SK-N-SH (cell line): ENCODE measurements around the gene DNASE1L2. TPM values are rescaled to one million over a fixed set of nuclear protein-coding genes. Genes with fewer than 3 reads are reported as not detected.

Experiments used
- CTCF ChIA-PET: fragments of 300-600, 350-600 bp; formaldehyde crosslinking; extraction: SDS; loops from one replicate; lab custom pipeline; 2021; lab: Yijun Ruan, JAX
- POLR2A ChIA-PET: fragments of 350-600 bp; sonication (Branson Sonifier 250); formaldehyde crosslinking; extraction: SDS; loops from one replicate; lab custom pipeline; 2020; ENCODE audit warnings: antibody characterized with exemption, inconsistent platforms; lab: Yijun Ruan, JAX
- DNase-seq: peaks from one replicate; pipeline ENCODE4 v3.0.0; 2012
- H2AFZ ChIP-seq: fragments of 200-600 bp; sonication (generic); 2 replicates; pipeline ENCODE4 v1.8.1; 2016; ENCODE audit warnings: antibody characterized with exemption, mild to moderate bottlenecking, low read depth
- H3F3A ChIP-seq: fragments of 200-600 bp; sonication (generic); replicated peaks from 2 replicates; pipeline ENCODE3; 2016; ENCODE audit warnings: antibody characterized with exemption, mild to moderate bottlenecking; ENCODE audit not compliant: insufficient read depth
- H3K27ac ChIP-seq, 2 experiments: fragments of 200-500 bp in 1 of 2; fragments of 200-600 bp in 1 of 2; sonication (Bioruptor generic) in 1 of 2; sonication (generic), shearing (Covaris generic) in 1 of 2; 2 replicates each; pipeline versions ENCODE4 v1.5.1 to v1.6.1; 2014 to 2016; ENCODE audit warnings: low read depth in 2 of 2, inconsistent platforms in 1 of 2, low read length in 1 of 2, mild to moderate bottlenecking in 1 of 2, mixed read lengths in 1 of 2
- H3K27me3 ChIP-seq: fragments of 200-600 bp; sonication (generic), shearing (Covaris generic); 2 replicates; pipeline ENCODE4 v1.6.1; 2016; ENCODE audit warnings: mixed run types; ENCODE audit not compliant: insufficient read depth
- H3K36me3 ChIP-seq, 2 experiments: fragments of 200-500 bp in 1 of 2; fragments of 200-600 bp in 1 of 2; sonication (Bioruptor generic) in 1 of 2; sonication (generic) in 1 of 2; replicated peaks in 1 of 2; 2 replicates each; pipeline versions ENCODE3 to v1.5.1; 2014 to 2016; ENCODE audit warnings: low read length in 1 of 2, mild to moderate bottlenecking in 1 of 2; ENCODE audit not compliant: insufficient read depth in 2 of 2, control insufficient read depth in 1 of 2
- H3K4me1 ChIP-seq, 2 experiments: fragments of 200-500 bp in 1 of 2; fragments of 200-600 bp in 1 of 2; sonication (Bioruptor generic) in 1 of 2; sonication (generic), shearing (Covaris generic) in 1 of 2; 2 replicates each; pipeline versions ENCODE4 v1.5.1 to v1.6.1; 2014 to 2016; ENCODE audit warnings: low read depth in 1 of 2, low read length in 1 of 2, mixed run types in 1 of 2; ENCODE audit not compliant: insufficient read depth in 2 of 2, control insufficient read depth in 1 of 2
- H3K4me2 ChIP-seq: fragments of 200-600 bp; sonication (generic), shearing (Covaris generic); 2 replicates; pipeline ENCODE4 v1.6.1; 2017; ENCODE audit warnings: mixed run types
- H3K4me3 ChIP-seq, 2 experiments: fragments of 200-500 bp in 1 of 2; fragments of 200-600 bp in 1 of 2; sonication (Bioruptor generic) in 1 of 2; sonication (generic), shearing (Covaris generic) in 1 of 2; 2 replicates each; pipeline versions ENCODE4 v1.5.1 to v1.8.1; 2014 to 2016; ENCODE audit warnings: low read depth in 2 of 2, inconsistent platforms in 1 of 2, low read length in 1 of 2, mild to moderate bottlenecking in 1 of 2, mixed read lengths in 1 of 2, moderate library complexity in 1 of 2
- H3K79me2 ChIP-seq: fragments of 200-600 bp; sonication (generic); 2 replicates; pipeline ENCODE4 v1.8.1; 2017; ENCODE audit warnings: mild to moderate bottlenecking; ENCODE audit not compliant: insufficient read depth
- H3K9ac ChIP-seq: fragments of 200-600 bp; sonication (generic); 2 replicates; pipeline ENCODE4 v1.6.1; 2017; ENCODE audit warnings: mixed run types
- H3K9me2 ChIP-seq: fragments of 200-600 bp; sonication (generic); 2 replicates; pipeline ENCODE4 v1.6.1; 2017; ENCODE audit warnings: mixed run types
- H3K9me3 ChIP-seq: fragments of 200-600 bp; sonication (generic); 2 replicates; pipeline ENCODE4 v1.6.1; 2017; ENCODE audit warnings: mixed run types, mild to moderate bottlenecking, moderate library complexity
- H4K20me1 ChIP-seq: fragments of 200-600 bp; sonication (generic); 2 replicates; pipeline ENCODE4 v1.6.1; 2017; ENCODE audit warnings: mild to moderate bottlenecking, mixed run types; ENCODE audit not compliant: insufficient read depth
- ELF1 ChIP-seq: IDR thresholded peaks from 2 replicates; pipeline ENCODE4 v1.4.0; 2012
- EP300 ChIP-seq, 2 experiments: IDR thresholded peaks; 2 replicates each; pipeline versions ENCODE4 v1.4.0 to v1.6.1; 2012; ENCODE audit warnings: borderline replicate concordance in 1 of 2, low read depth in 1 of 2, low read length in 1 of 2
- FOSL2 ChIP-seq: IDR thresholded peaks from 2 replicates; pipeline ENCODE4 v1.4.0; 2012; ENCODE audit warnings: low read depth, mild to moderate bottlenecking, moderate library complexity, borderline replicate concordance
- FOXM1 ChIP-seq: IDR thresholded peaks from 2 replicates; pipeline ENCODE4 v1.4.0; 2012; ENCODE audit warnings: low read depth, mild to moderate bottlenecking
- GABPA ChIP-seq: IDR thresholded peaks from 2 replicates; pipeline ENCODE4 v1.4.0; 2012; ENCODE audit warnings: low read depth, mild to moderate bottlenecking
- IRF3 ChIP-seq: fragments of 150-350 bp; IDR thresholded peaks from 2 replicates; pipeline ENCODE4 v1.6.1; 2016; ENCODE audit warnings: mild to moderate bottlenecking, low read depth, low read length
- JUND ChIP-seq: IDR thresholded peaks from 2 replicates; pipeline ENCODE4 v1.4.0; 2012
- MXI1 ChIP-seq: IDR thresholded peaks from 2 replicates; pipeline ENCODE4 v1.6.1; 2012; ENCODE audit warnings: mild to moderate bottlenecking, low read depth, low read length, improper control_type of control experiment
- NFIC ChIP-seq: IDR thresholded peaks from 2 replicates; pipeline ENCODE4 v1.4.0; 2012; ENCODE audit warnings: borderline replicate concordance
- POLR2AphosphoS5 ChIP-seq: IDR thresholded peaks from 2 replicates; pipeline ENCODE4 v1.6.1; 2012; ENCODE audit warnings: low read depth, low read length
- RAD21 ChIP-seq: IDR thresholded peaks from 2 replicates; pipeline ENCODE4 v1.6.1; 2012; ENCODE audit warnings: mild to moderate bottlenecking, low read length
- REST ChIP-seq: IDR thresholded peaks from 2 replicates; pipeline ENCODE4 v1.6.1; 2012; ENCODE audit warnings: mild to moderate bottlenecking, low read depth, low read length, moderate library complexity
- RFX5 ChIP-seq: IDR thresholded peaks from 2 replicates; pipeline ENCODE4 v1.6.1; 2012; ENCODE audit warnings: mild to moderate bottlenecking, improper control_type of control experiment, low read length
- SIN3A ChIP-seq: IDR thresholded peaks from 2 replicates; pipeline ENCODE4 v1.6.1; 2012; ENCODE audit warnings: low read depth, mild to moderate bottlenecking, low read length, moderate library complexity, borderline replicate concordance
- SMC3 ChIP-seq: IDR thresholded peaks from 2 replicates; pipeline ENCODE4 v1.6.1; 2012; ENCODE audit warnings: low read depth, low read length, improper control_type of control experiment
- TEAD4 ChIP-seq: IDR thresholded peaks from 2 replicates; pipeline ENCODE4 v1.4.0; 2012; ENCODE audit warnings: mild to moderate bottlenecking, borderline replicate concordance; ENCODE audit not compliant: insufficient read depth
- USF2 ChIP-seq: fragments of 150-350 bp; IDR thresholded peaks from 2 replicates; pipeline ENCODE4 v1.6.1; 2017; ENCODE audit warnings: antibody characterized with exemption, low read length, low read depth, borderline replicate concordance
- YY1 ChIP-seq: IDR thresholded peaks from 2 replicates; pipeline ENCODE4 v1.4.0; 2012; ENCODE audit warnings: low read depth, mild to moderate bottlenecking
- ZBTB33 ChIP-seq: IDR thresholded peaks from 2 replicates; pipeline ENCODE4 v1.4.0; 2012; ENCODE audit warnings: low read depth, borderline replicate concordance
- WGBS: methylation state at CpG from one replicate; pipeline ENCODE4 v1.1.6; 2017; ENCODE audit warnings: low lambda C conversion rate; 5-methylcytosine and 5-hydroxymethylcytosine counted together
- polyA plus RNA-seq, 3 experiments: library from polyadenylated mRNA; depleted of rRNA; stranded (reverse); fragments of >200 nt; gene quantifications; 2 replicates each; pipeline ENCODE4 v1.2.3, GENCODE V29; 2012

The DNASE1L2 gene
- polyA plus RNA-seq, 1 of the 3 experiments (the other 2 are of a cell fraction), result 2.5 TPM

GRCh38 chr16:2273484-2273883 is 37.2 kb downstream of the DNASE1L2 start:
- WGBS, result no CpG with 5 or more reads among the region's 16 CpGs
- POLR2A ChIA-PET, result interaction anchor here (0.7 kb wide), 1 partner anchor 62 kb away, joined by 4 read pairs; no protein-coding TSS in a partner anchor

GRCh38 chr16:2273931-2274330 is 37.7 kb downstream of the DNASE1L2 start:
- Histone ChIP-seq H3K9ac (no peak overlapping the region), H3K9me3 (no peaks in the 10 kb centered on the region), H4K20me1 (peaks cover 10% of the 10 kb centered on the region; the same call in 1 of the 2 replicates), H3F3A (peaks cover 4% of the 10 kb centered on the region), H3K4me2 (no peak overlapping the region), H3K27me3 (no peaks in the 10 kb centered on the region), H3K9me2 (no peaks in the 10 kb centered on the region), H3K4me3 (no peak overlapping the region), H3K4me1 (peaks cover 5 to 15% of the 10 kb centered on the region in 2 experiments; a peak in 2 of 4 replicates), H2AFZ (no peak overlapping the region), H3K27ac (no peak overlapping the region), H3K36me3 (no peaks in the 10 kb centered on the region), H3K79me2 (peaks cover 27% of the 10 kb centered on the region)
- CTCF ChIA-PET, result interaction anchor here (1.3 kb wide), 1 partner anchor 64 kb away, joined by 3 read pairs; no protein-coding TSS in a partner anchor
- WGBS, result 94% methylated on average over 6 of the region's 10 CpGs
- no peak for DNase-seq
- POLR2A ChIA-PET, result interaction anchor here (0.6 kb wide), 1 partner anchor 232 kb away, joined by 3 read pairs; no protein-coding TSS in a partner anchor
- no peak for TF ChIP-seq RAD21
- no peak for TF ChIP-seq JUND
- TF ChIP-seq ZBTB33, result no peak
- no peak for TF ChIP-seq RFX5
- no peak for TF ChIP-seq REST
- no peak for TF ChIP-seq EP300 (IDR thresholded peaks at IDR 0.05; ENCODE audit: borderline replicate concordance in 1 of 2, low read depth in 1 of 2, low read length in 1 of 2)
- no peak for TF ChIP-seq TEAD4
- TF ChIP-seq NFIC, result no peak

More at GRCh38 chr16:2273484-2273883, 37.2 kb downstream of the DNASE1L2 start:
- Histone ChIP-seq H3K79me2 (peaks cover 32% of the 10 kb centered on the region), H4K20me1 (peaks cover 10% of the 10 kb centered on the region; the same call in 1 of the 2 replicates), H3K4me3 (no peak overlapping the region), H3K36me3 (no peaks in the 10 kb centered on the region), H3K4me1 (peaks cover 5 to 15% of the 10 kb centered on the region in 2 experiments; a peak in 2 of 4 replicates), H3K27ac (no peak overlapping the region), H2AFZ (no peak overlapping the region), H3F3A (peaks cover 4% of the 10 kb centered on the region), H3K4me2 (no peak overlapping the region), H3K9me2 (no peaks in the 10 kb centered on the region), H3K27me3 (no peaks in the 10 kb centered on the region), H3K9me3 (no peaks in the 10 kb centered on the region), H3K9ac (no peak overlapping the region)
- no peak for TF ChIP-seq SIN3A
- no peak for TF ChIP-seq POLR2AphosphoS5
- no peak for TF ChIP-seq MXI1
- no peak for TF ChIP-seq ELF1
- no peak for TF ChIP-seq EP300 (IDR thresholded peaks at IDR 0.05; ENCODE audit: borderline replicate concordance in 1 of 2, low read depth in 1 of 2, low read length in 1 of 2)
- no peak for TF ChIP-seq FOXM1
- no peak for TF ChIP-seq RFX5
- no peak for TF ChIP-seq USF2
- TF ChIP-seq SMC3, result no peak
- TF ChIP-seq GABPA, result no peak
- no peak for TF ChIP-seq YY1
- no peak for TF ChIP-seq NFIC
- TF ChIP-seq RAD21, result no peak
- no peak for TF ChIP-seq IRF3
- no peak for TF ChIP-seq FOSL2
- TF ChIP-seq TEAD4, result no peak
- CTCF ChIA-PET, result no interaction called here
- no peak for DNase-seq
